Activated T-helper 17 cell treated with anti-CD3 and anti-CD28 coated beads, Interleukin-2, amount 50 U/mL, for 72 hours (primary cell): ENCODE results near the gene POC1A. TPM values are rescaled to one million over a fixed set of nuclear protein-coding genes. Genes with fewer than 3 reads are reported as not detected.
A peak's percentile ranks its signal among the peaks of the same experiment; 100 is the strongest.

Source experiments
- ATAC-seq: fragments of 150-1000 bp; cut with Tn5 transposase; replicated peaks from 2 replicates; pipeline ENCODE4 v1.10.0; 2021; ENCODE audit warnings: mild to moderate bottlenecking, moderate library complexity
- H3K27ac Mint-ChIP-seq: one replicate; pipeline ENCODE4 v1.8.0; 2022; ENCODE audit warnings: mixed read lengths
- H3K27me3 Mint-ChIP-seq: one replicate; pipeline ENCODE4 v1.8.0; 2022; ENCODE audit warnings: mixed read lengths
- H3K36me3 Mint-ChIP-seq: one replicate; pipeline ENCODE4 v1.8.0; 2022; ENCODE audit warnings: low read depth, mild to moderate bottlenecking, mixed read lengths
- H3K4me1 Mint-ChIP-seq: one replicate; pipeline ENCODE4 v1.8.0; 2022; ENCODE audit warnings: mixed read lengths
- H3K4me3 Mint-ChIP-seq: one replicate; pipeline ENCODE4 v1.8.0; 2022; ENCODE audit warnings: mild to moderate bottlenecking, mixed read lengths
- H3K9me3 Mint-ChIP-seq: one replicate; pipeline ENCODE4 v1.8.0; 2022; ENCODE audit warnings: mixed read lengths
- total RNA-seq, 2 donors: library from RNA; stranded (reverse); gene quantifications; one replicate each; pipeline ENCODE4 v1.2.3, GENCODE V29; 2022

The POC1A gene
- total RNA-seq, 2 donors from 2014 or later = 19.5 to 28.1 TPM

- peaks cover 6% of the 10 kb centered on the region for H3K36me3 Mint-ChIP-seq
- H3K4me1 Mint-ChIP-seq = peaks cover 10% of the 10 kb centered on the region
- H3K4me3 Mint-ChIP-seq = no peak overlapping the region
- H3K9me3 Mint-ChIP-seq = no peaks in the 10 kb centered on the region
- ATAC-seq = no peak
- H3K27ac Mint-ChIP-seq = no peak overlapping the region
- no peaks in the 10 kb centered on the region for H3K27me3 Mint-ChIP-seq
Observed at GRCh38 chr3:52150357-52150756, 3.9 kb downstream of the POC1A start.

DNA sequence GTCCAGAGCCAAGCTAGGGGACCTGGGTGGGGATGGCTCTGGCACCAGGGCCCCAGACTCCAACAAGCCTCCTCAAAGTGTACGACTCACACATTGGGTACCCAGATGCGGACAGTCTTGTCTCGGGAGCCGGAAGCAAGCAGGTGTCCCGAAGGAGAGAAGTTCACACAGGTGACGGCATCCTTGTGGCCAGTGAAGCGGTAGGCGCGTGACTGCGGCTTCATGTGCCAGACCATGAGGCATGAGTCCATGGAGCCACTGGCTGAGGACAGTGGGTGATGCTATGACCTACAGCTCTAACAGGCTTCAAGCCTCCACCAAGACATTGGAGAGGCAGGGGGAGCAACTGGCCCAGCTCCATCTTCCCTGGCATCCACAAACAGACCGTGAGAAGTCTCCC lies 4.5 kb downstream of the POC1A start:
- H3K36me3 Mint-ChIP-seq = peaks cover 6% of the 10 kb centered on the region
- no peak for ATAC-seq
- H3K27me3 Mint-ChIP-seq = no peaks in the 10 kb centered on the region
- no peak overlapping the region for H3K27ac Mint-ChIP-seq
- peaks cover 6% of the 10 kb centered on the region for H3K4me1 Mint-ChIP-seq
- no peak overlapping the region for H3K4me3 Mint-ChIP-seq
- no peaks in the 10 kb centered on the region for H3K9me3 Mint-ChIP-seq

GRCh38 chr3:52149021-52149420 lies 5.2 kb downstream of the POC1A start:
- Mint-ChIP-seq H3K36me3 (peaks cover 6% of the 10 kb centered on the region), H3K27me3 (no peaks in the 10 kb centered on the region), H3K9me3 (no peaks in the 10 kb centered on the region), H3K4me1 (peaks cover 4% of the 10 kb centered on the region), H3K27ac (no peak overlapping the region), H3K4me3 (no peak overlapping the region)
- no peak for ATAC-seq

GRCh38 chr3:52147804-52148203 lies 6.4 kb downstream of the POC1A start:
- ATAC-seq = no peak
- Mint-ChIP-seq H3K27ac (no peak overlapping the region), H3K27me3 (no peaks in the 10 kb centered on the region), H3K9me3 (no peaks in the 10 kb centered on the region), H3K36me3 (peaks cover 6% of the 10 kb centered on the region), H3K4me3 (no peak overlapping the region), H3K4me1 (peaks cover 2% of the 10 kb centered on the region)

GRCh38 chr3:52146811-52147210 lies 7.4 kb downstream of the POC1A start:
- no peaks in the 10 kb centered on the region for H3K27me3 Mint-ChIP-seq
- H3K36me3 Mint-ChIP-seq = peaks cover 6% of the 10 kb centered on the region
- ATAC-seq = no peak
- no peak overlapping the region for H3K27ac Mint-ChIP-seq
- H3K4me3 Mint-ChIP-seq = no peak overlapping the region
- no peaks in the 10 kb centered on the region for H3K9me3 Mint-ChIP-seq
- no peaks in the 10 kb centered on the region for H3K4me1 Mint-ChIP-seq

GRCh38 chr3:52146189-52146588 lies 8.0 kb downstream of the POC1A start:
- no peaks in the 10 kb centered on the region for H3K4me1 Mint-ChIP-seq
- no peak for ATAC-seq
- no peak overlapping the region for H3K4me3 Mint-ChIP-seq
- peaks cover 6% of the 10 kb centered on the region for H3K36me3 Mint-ChIP-seq
- no peaks in the 10 kb centered on the region for H3K27me3 Mint-ChIP-seq
- no peak overlapping the region for H3K27ac Mint-ChIP-seq
- H3K9me3 Mint-ChIP-seq = no peaks in the 10 kb centered on the region

- no peak for ATAC-seq
- H3K36me3 Mint-ChIP-seq = peaks cover 6% of the 10 kb centered on the region
- H3K9me3 Mint-ChIP-seq = no peaks in the 10 kb centered on the region
- H3K4me1 Mint-ChIP-seq = no peaks in the 10 kb centered on the region
- no peaks in the 10 kb centered on the region for H3K27me3 Mint-ChIP-seq
- no peak overlapping the region for H3K4me3 Mint-ChIP-seq
- no peak overlapping the region for H3K27ac Mint-ChIP-seq
Observed at GRCh38 chr3:52145736-52146110, 8.5 kb downstream of the POC1A start.

GRCh38 chr3:52144796-52145735 lies 9.2 kb downstream of the POC1A start:
- no peaks in the 10 kb centered on the region for H3K4me1 Mint-ChIP-seq
- H3K27me3 Mint-ChIP-seq = no peaks in the 10 kb centered on the region
- H3K4me3 Mint-ChIP-seq = no peak overlapping the region
- peak overlapping the region; percentile 69 for H3K27ac Mint-ChIP-seq
- ATAC-seq = no peak
- no peaks in the 10 kb centered on the region for H3K9me3 Mint-ChIP-seq
- peaks cover 6% of the 10 kb centered on the region for H3K36me3 Mint-ChIP-seq

GRCh38 chr3:52144034-52144795 lies 10.0 kb downstream of the POC1A start:
- Mint-ChIP-seq H3K36me3 (peaks cover 6% of the 10 kb centered on the region), H3K4me1 (no peaks in the 10 kb centered on the region), H3K27me3 (no peaks in the 10 kb centered on the region), H3K9me3 (no peaks in the 10 kb centered on the region), H3K4me3 (no peak overlapping the region), H3K27ac (peak overlapping the region; percentile 69)
- ATAC-seq = peak; percentile 93

- peak overlapping the region; percentile 69 for H3K27ac Mint-ChIP-seq
- no peak for ATAC-seq
- no peaks in the 10 kb centered on the region for H3K27me3 Mint-ChIP-seq
Observed at GRCh38 chr3:52143616-52144015, 10.6 kb downstream of the POC1A start.

GRCh38 chr3:52143156-52143555 lies 11.1 kb downstream of the POC1A start:
- Mint-ChIP-seq H3K9me3 (no peaks in the 10 kb centered on the region), H3K27ac (peak overlapping the region; percentile 69), H3K4me1 (no peaks in the 10 kb centered on the region), H3K27me3 (no peaks in the 10 kb centered on the region), H3K36me3 (peaks cover 6% of the 10 kb centered on the region), H3K4me3 (no peak overlapping the region)
- ATAC-seq = no peak

More at GRCh38 chr3:52143616-52144015, 10.6 kb downstream of the POC1A start:
- H3K36me3 Mint-ChIP-seq = peaks cover 6% of the 10 kb centered on the region
- no peak overlapping the region for H3K4me3 Mint-ChIP-seq
- no peaks in the 10 kb centered on the region for H3K9me3 Mint-ChIP-seq
- H3K4me1 Mint-ChIP-seq = no peaks in the 10 kb centered on the region

GRCh38 chr3:52141751-52142150 lies 12.5 kb downstream of the POC1A start:
- Mint-ChIP-seq H3K9me3 (no peaks in the 10 kb centered on the region), H3K4me3 (no peak overlapping the region), H3K27me3 (no peaks in the 10 kb centered on the region), H3K36me3 (no peaks in the 10 kb centered on the region), H3K27ac (no peak overlapping the region), H3K4me1 (no peaks in the 10 kb centered on the region)
- no peak for ATAC-seq

DNA sequence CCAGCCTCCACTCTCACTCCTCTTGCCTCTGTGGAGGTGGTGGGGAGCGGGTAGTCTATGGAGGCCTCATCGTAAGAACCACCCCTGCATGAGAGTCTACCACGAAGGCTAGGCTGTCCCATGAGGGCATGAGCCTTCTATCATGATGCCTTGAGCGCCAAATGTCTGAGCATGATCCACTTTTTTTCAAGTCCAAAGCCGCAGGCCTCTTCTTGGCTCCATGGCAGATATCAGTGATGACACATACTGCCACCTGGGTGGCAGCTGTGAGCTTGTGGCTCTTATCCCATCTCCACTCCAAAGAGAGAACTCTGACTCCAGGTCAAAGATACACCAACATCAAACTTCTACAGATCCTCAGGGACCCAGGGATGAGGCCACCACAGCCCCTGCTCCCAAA lies 13.5 kb downstream of the POC1A start:
- no peak for ATAC-seq
- H3K4me1 Mint-ChIP-seq = no peaks in the 10 kb centered on the region
- H3K27ac Mint-ChIP-seq = no peak overlapping the region
- no peaks in the 10 kb centered on the region for H3K9me3 Mint-ChIP-seq
- no peaks in the 10 kb centered on the region for H3K36me3 Mint-ChIP-seq
- H3K4me3 Mint-ChIP-seq = no peak overlapping the region
- no peaks in the 10 kb centered on the region for H3K27me3 Mint-ChIP-seq

DNA sequence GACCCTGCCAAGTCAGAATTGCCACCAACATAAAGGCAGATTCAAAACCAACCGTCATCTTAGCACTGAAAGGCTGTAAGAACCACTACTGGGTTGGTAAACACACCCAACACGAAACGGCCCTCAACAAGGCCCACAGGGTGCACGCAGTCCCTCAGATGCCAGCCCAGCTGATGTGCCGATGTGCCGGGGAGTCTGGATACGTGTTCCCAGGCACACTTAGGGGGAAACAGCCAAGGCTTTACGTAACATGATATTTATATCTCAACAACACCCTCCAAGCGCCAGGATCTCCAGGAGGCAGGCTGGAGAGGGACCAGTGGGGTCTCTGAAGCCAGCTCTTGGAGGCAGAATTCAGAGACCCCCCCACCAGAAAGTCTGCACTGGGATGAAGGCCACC lies 14.2 kb downstream of the POC1A start:
- H3K4me1 Mint-ChIP-seq = no peaks in the 10 kb centered on the region

GRCh38 chr3:52137311-52137710 lies 16.9 kb downstream of the POC1A start:
- ATAC-seq = no peak
- Mint-ChIP-seq H3K4me3 (no peak overlapping the region), H3K27me3 (no peaks in the 10 kb centered on the region), H3K9me3 (no peaks in the 10 kb centered on the region), H3K36me3 (no peaks in the 10 kb centered on the region), H3K27ac (no peak overlapping the region), H3K4me1 (no peaks in the 10 kb centered on the region)

More for the DNA sequence above, 14.2 kb downstream of the POC1A start:
- no peak overlapping the region for H3K27ac Mint-ChIP-seq
- no peak overlapping the region for H3K4me3 Mint-ChIP-seq
- no peaks in the 10 kb centered on the region for H3K36me3 Mint-ChIP-seq
- ATAC-seq = no peak
- H3K27me3 Mint-ChIP-seq = no peaks in the 10 kb centered on the region
- H3K9me3 Mint-ChIP-seq = no peaks in the 10 kb centered on the region
